Right atrium auricular region (tissue), 2 donors: Measurements from ENCODE around the gene ZNF714. TPM values are rescaled to one million over a fixed set of nuclear protein-coding genes. Genes with fewer than 3 reads are reported as not detected.

Experiments used
- DNase-seq: peaks from one replicate; pipeline ENCODE4 v3.0.0-alpha.2; 2019; ENCODE audit warnings: low spot score
- H3K27ac ChIP-seq, 2 donors: fragments of 200-600 bp; sonication (generic); 1 replicate in 1 of 2; 2 replicates in 1 of 2; pipeline ENCODE4 v1.5.1; 2016 to 2019
- H3K27me3 ChIP-seq, 2 donors: fragments of 200-600 bp; sonication (generic); one replicate each; pipeline versions ENCODE4 v1.5.1 to v1.6.0; 2017 to 2019
- H3K36me3 ChIP-seq: fragments of 200-600 bp; sonication (generic); one replicate; pipeline ENCODE4 v1.5.1; 2016
- H3K4me1 ChIP-seq, 2 donors: fragments of 200-600 bp; sonication (generic); one replicate each; pipeline versions ENCODE4 v1.5.1 to v1.6.0; 2017 to 2019
- H3K4me3 ChIP-seq, 2 donors: fragments of 200-600 bp; sonication (generic); 1 replicate in 1 of 2; 2 replicates in 1 of 2; pipeline ENCODE4 v1.5.1; 2017 to 2019; ENCODE audit warnings: mild to moderate bottlenecking in 1 of 2, moderate library complexity in 1 of 2
- H3K9me3 ChIP-seq, 2 donors: fragments of 200-600 bp; sonication (generic); one replicate each; pipeline ENCODE4 v1.5.1; 2019
- total RNA-seq, 2 donors: library from RNA; depleted of rRNA; stranded (reverse); fragments of >200 nt; gene quantifications; one replicate each; pipeline ENCODE4 v1.1.0, GENCODE V29; 2016
- TF ChIP-seq, protein P1 (sequence below), 2 donors: fragments of 200-600 bp; sonication (generic); IDR thresholded peaks; one replicate each; pipeline ENCODE4 v1.5.1; 2019; ENCODE audit warnings: antibody characterized with exemption in 2 of 2

The ZNF714 gene
- total RNA-seq, 2 donors from 2014 or later = 1.4 to 2.4 TPM

GRCh38 chr19:21101521-21102242 is 19.7 kb downstream of the ZNF714 start:
- Histone ChIP-seq H3K27me3 (no peaks in the 10 kb centered on the region), H3K4me3 (no peak overlapping the region), H3K4me1 (no peaks in the 10 kb centered on the region), H3K9me3 (no peaks in the 10 kb centered on the region), H3K36me3 (no peaks in the 10 kb centered on the region), H3K27ac (no peak overlapping the region)
- TF ChIP-seq, protein P1, sequence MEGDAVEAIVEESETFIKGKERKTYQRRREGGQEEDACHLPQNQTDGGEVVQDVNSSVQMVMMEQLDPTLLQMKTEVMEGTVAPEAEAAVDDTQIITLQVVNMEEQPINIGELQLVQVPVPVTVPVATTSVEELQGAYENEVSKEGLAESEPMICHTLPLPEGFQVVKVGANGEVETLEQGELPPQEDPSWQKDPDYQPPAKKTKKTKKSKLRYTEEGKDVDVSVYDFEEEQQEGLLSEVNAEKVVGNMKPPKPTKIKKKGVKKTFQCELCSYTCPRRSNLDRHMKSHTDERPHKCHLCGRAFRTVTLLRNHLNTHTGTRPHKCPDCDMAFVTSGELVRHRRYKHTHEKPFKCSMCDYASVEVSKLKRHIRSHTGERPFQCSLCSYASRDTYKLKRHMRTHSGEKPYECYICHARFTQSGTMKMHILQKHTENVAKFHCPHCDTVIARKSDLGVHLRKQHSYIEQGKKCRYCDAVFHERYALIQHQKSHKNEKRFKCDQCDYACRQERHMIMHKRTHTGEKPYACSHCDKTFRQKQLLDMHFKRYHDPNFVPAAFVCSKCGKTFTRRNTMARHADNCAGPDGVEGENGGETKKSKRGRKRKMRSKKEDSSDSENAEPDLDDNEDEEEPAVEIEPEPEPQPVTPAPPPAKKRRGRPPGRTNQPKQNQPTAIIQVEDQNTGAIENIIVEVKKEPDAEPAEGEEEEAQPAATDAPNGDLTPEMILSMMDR (IDR thresholded peaks at IDR 0.05) = no peak
- no peak for DNase-seq

DNA sequence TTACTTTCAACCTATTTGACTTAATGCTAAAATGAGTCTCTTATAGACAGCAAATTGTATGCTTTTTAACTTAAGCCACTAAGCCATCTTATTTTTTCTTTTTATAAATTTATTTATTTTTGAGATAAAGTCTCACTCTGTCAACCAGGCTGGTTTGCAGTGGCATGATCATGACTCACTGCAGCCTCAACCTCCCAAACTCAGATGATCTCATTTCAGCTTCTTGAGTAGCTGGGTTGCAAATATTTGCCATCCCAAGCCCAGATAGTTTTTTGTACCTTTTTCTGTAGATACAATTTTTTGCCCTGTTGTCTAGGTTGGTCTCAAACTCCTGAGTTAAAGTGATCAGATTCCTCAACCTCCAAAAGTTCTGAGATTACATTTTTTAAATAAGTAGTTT is 27.1 kb downstream of the ZNF714 start:
- TF ChIP-seq, protein P1 (IDR thresholded peaks at IDR 0.05) = no peak
- Histone ChIP-seq H3K4me1 (no peaks in the 10 kb centered on the region), H3K27me3 (no peaks in the 10 kb centered on the region), H3K27ac (no peak overlapping the region), H3K4me3 (no peak overlapping the region), H3K9me3 (peaks cover 0 to 7% of the 10 kb centered on the region in 2 donors), H3K36me3 (no peaks in the 10 kb centered on the region)
- no peak for DNase-seq

GRCh38 chr19:21110183-21110582 is 28.2 kb downstream of the ZNF714 start:
- no peaks in the 10 kb centered on the region for H3K4me1 ChIP-seq
- TF ChIP-seq, protein P1 (IDR thresholded peaks at IDR 0.05) = no peak

DNA sequence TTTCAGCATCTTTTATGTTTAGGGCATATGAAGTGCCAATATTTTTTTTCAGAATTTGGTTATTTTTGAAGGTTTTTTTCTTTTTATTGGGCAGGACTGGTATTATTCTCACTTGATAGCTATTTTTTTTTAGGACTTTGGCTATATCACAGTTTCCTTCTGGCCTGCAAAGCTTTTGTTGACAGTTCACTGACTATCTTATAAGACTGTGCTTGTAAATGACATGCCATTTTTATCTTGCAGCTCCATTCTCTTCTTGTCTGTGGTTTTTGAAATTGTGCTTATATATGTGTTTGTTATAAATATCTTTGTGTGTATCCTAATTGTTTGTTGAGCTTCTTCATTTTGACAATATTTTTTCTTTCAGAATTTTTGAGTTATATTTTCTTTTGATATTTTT is 33.4 kb downstream of the ZNF714 start:
- Histone ChIP-seq H3K27ac (no peak overlapping the region), H3K27me3 (no peaks in the 10 kb centered on the region), H3K4me3 (no peak overlapping the region), H3K4me1 (no peaks in the 10 kb centered on the region), H3K9me3 (peaks cover 0 to 14% of the 10 kb centered on the region in 2 donors), H3K36me3 (peaks cover 15% of the 10 kb centered on the region)
- DNase-seq = no peak
- TF ChIP-seq, protein P1 (IDR thresholded peaks at IDR 0.05) = no peak

More at GRCh38 chr19:21110183-21110582, 28.2 kb downstream of the ZNF714 start:
- Histone ChIP-seq H3K9me3 (peaks cover 0 to 14% of the 10 kb centered on the region in 2 donors), H3K36me3 (no peaks in the 10 kb centered on the region), H3K27ac (no peak overlapping the region), H3K27me3 (no peaks in the 10 kb centered on the region), H3K4me3 (no peak overlapping the region)
- no peak for DNase-seq

DNA sequence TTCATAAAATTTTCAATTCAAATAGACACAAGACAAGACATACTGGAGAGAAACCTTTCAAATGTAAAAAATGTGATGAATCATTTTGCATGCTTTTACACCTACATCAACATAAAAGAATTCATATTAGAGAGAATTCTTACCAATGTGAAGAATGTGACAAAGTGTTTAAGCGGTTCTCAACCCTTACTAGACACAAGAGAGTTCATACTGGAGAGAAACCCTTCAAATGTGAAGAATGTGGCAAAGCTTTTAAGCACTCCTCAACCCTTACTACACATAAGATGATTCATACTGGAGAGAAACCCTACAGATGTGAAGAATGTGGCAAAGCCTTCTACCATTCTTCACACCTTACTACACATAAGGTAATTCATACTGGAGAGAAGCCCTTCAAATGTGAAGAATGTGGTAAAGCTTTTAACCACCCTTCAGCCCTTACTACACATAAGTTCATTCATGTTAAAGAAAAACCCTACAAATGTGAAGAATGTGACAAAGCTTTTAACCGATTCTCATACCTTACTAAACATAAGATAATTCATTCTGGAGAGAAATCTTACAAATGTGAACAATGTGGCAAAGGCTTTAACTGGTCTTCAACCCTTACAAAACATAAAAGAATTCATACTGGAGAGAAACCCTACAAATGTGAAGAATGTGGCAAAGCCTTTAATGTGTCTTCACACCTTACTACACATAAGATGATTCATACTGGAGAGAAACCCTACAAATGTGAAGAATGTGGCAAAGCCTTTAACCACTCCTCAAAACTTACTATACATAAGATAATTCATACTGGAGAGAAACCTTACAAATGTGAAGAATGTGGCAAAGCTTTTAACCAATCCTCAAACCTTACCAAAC is 35.3 kb downstream of the ZNF714 start:
- no peak for DNase-seq
- Histone ChIP-seq H3K4me3 (no peak overlapping the region), H3K27me3 (no peaks in the 10 kb centered on the region), H3K9me3 (peaks cover 0 to 14% of the 10 kb centered on the region in 2 donors), H3K27ac (no peak overlapping the region), H3K36me3 (peaks cover 15% of the 10 kb centered on the region), H3K4me1 (no peaks in the 10 kb centered on the region)
- TF ChIP-seq, protein P1 (IDR thresholded peaks at IDR 0.05) = no peak
